Fibroblast of lung (primary cell): ENCODE measurements around the gene SMYD5. TPM values are rescaled to one million over a fixed set of nuclear protein-coding genes. Genes with fewer than 3 reads are reported as not detected.
"Not testable (repeated sequence)": the region's sequence is repeated elsewhere in the genome, so short reads cannot be mapped to it uniquely, and the experiment has no call there.

Experiments
- DNase-seq, 2 donors: peaks; one replicate each; pipeline versions ENCODE4 v3.0.0 to v3.0.0-alpha.2; 2010; ENCODE audit warnings: low read depth in 2 of 2
- H2AFZ ChIP-seq: 2 replicates; pipeline ENCODE4 v1.5.1; 2012; ENCODE audit warnings: low read length, control low read depth, inconsistent platforms
- H3K27ac ChIP-seq: 2 replicates; pipeline ENCODE4 v1.5.1; 2011; ENCODE audit warnings: low read length, control low read depth; ENCODE audit not compliant: insufficient read depth
- H3K27me3 ChIP-seq: 2 replicates; pipeline ENCODE4 v1.5.1; 2011; ENCODE audit warnings: mild to moderate bottlenecking, low read length; ENCODE audit not compliant: control insufficient read depth, insufficient read depth
- H3K36me3 ChIP-seq: 2 replicates; pipeline ENCODE4 v1.5.1; 2011; ENCODE audit warnings: low read length; ENCODE audit not compliant: control insufficient read depth, insufficient read depth
- H3K4me1 ChIP-seq: 2 replicates; pipeline ENCODE4 v1.5.1; 2011; ENCODE audit warnings: low read length; ENCODE audit not compliant: control insufficient read depth, insufficient read depth; ENCODE audit errors: extremely low read depth
- H3K4me2 ChIP-seq: 2 replicates; pipeline ENCODE4 v1.5.1; 2011; ENCODE audit warnings: low read length, control low read depth; ENCODE audit not compliant: insufficient read depth; ENCODE audit errors: extremely low read depth
- H3K4me3 ChIP-seq, 4 experiments: fragments of 200-600 bp in 1 of 4; sonication (generic) in 1 of 4; replicated peaks in 1 of 4; 2 replicates each; pipeline ENCODE4 v1.5.1; 2011 to 2016; ENCODE audit warnings: low read length in 4 of 4, low read depth in 3 of 4, mild to moderate bottlenecking in 3 of 4, control low read depth in 2 of 4, inconsistent platforms in 1 of 4, mixed read lengths in 1 of 4; ENCODE audit not compliant: insufficient read depth in 1 of 4; ENCODE audit errors: control extremely low read depth in 1 of 4
- H3K79me2 ChIP-seq: 2 replicates; pipeline ENCODE4 v1.5.1; 2012; ENCODE audit warnings: mild to moderate bottlenecking, low read length, inconsistent platforms; ENCODE audit not compliant: control insufficient read depth, insufficient read depth
- H3K9ac ChIP-seq: 2 replicates; pipeline ENCODE4 v1.5.1; 2011; ENCODE audit warnings: mild to moderate bottlenecking, low read length, control low read depth; ENCODE audit not compliant: insufficient read depth
- H3K9me3 ChIP-seq: 2 replicates; pipeline ENCODE4 v1.5.1; 2012; ENCODE audit warnings: low read depth, low read length; ENCODE audit not compliant: control insufficient read depth, insufficient read depth
- H4K20me1 ChIP-seq: 2 replicates; pipeline ENCODE4 v1.5.1; 2011; ENCODE audit warnings: low read length; ENCODE audit not compliant: control insufficient read depth, insufficient read depth; ENCODE audit errors: extremely low read depth
- EZH2 ChIP-seq: IDR thresholded peaks from 2 replicates; pipeline ENCODE4 v1.5.1; 2012; ENCODE audit warnings: low read length, control low read depth, mild to moderate bottlenecking; ENCODE audit errors: missing control alignments
- polyA minus RNA-seq: library from RNA; depleted of rRNA, polyadenylated mRNA; stranded (reverse); fragments of >200 nt; gene quantifications from 2 replicates; pipeline ENCODE4 v1.2.3, GENCODE V29; 2011; ENCODE audit warnings: low replicate concordance
- polyA plus RNA-seq, 2 donors: library from polyadenylated mRNA; depleted of rRNA in 1 of 2; stranded (reverse) in 1 of 2; unstranded in 1 of 2; fragments of >200 nt; gene quantifications; 2 replicates each; pipeline ENCODE4 v1.2.1, GENCODE V29; 2011 to 2012; ENCODE audit warnings: missing spikeins in 1 of 2
- total RNA-seq: library from RNA; depleted of rRNA; stranded (reverse); fragments of >200 nt; gene quantifications from 2 replicates; pipeline ENCODE4 v1.2.1, GENCODE V29; 2014
- TF ChIP-seq, protein P1 (sequence below), 2 donors: IDR thresholded peaks in 1 of 2; conservative IDR thresholded peaks in 1 of 2; 1 replicate in 1 of 2; 2 replicates in 1 of 2; pipeline ENCODE4 v1.5.1; 2011 to 2012; ENCODE audit warnings: low read length in 2 of 2, control low read depth in 1 of 2, inconsistent platforms in 1 of 2, low read depth in 1 of 2, mild to moderate bottlenecking in 1 of 2

The SMYD5 gene
- total RNA-seq (18.0 and 19.0 TPM in 2 replicates), polyA plus RNA-seq (16.9 and 18.5 TPM in 2 replicates), polyA minus RNA-seq (75.8 and 84.9 TPM in 2 replicates)
- 20.5 and 23.5 TPM in 2 replicates for polyA plus RNA-seq (2012)

DNA sequence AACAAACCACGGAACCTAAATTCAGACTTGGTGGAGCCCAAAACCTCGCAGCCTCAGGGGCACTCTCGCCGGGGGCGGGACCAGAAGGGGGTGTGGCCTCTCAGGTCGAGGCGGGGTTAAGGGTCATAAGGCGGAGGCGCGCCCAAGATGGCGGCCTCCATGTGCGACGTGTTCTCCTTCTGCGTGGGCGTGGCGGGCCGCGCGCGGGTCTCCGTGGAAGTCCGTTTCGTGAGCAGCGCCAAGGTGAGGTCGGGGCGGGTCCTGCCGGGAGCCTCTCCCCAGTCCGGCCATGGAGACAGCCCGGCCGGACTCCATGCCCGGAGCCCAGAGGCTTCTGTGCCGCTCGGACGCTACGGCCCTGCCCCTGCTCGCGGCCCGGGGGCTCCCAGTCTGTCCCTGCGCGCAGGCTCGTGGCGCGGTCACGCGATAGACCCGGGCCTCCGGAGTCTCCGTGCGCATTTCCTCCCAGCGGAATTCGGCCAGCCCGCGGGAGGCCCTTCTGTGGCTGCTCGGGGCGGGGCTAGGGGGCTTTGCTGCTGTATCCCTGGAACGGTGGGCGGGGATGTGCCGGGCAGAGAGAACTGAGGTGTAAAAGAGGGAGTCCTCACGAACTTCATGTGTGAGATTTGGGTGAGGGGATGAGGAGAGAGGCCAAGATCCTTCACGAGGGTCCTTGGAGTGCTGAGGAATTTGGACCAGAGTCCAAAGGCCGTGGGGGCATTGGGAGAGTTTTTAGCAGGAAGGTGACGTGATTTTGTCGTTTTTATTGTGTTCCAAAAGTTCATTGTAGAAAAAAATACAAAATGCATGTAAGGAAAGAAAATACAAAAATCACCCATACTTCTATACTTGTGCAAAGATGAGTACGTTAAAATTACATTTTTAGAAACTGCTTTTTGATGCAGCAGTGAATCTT, at the start of gene SMYD5:
Gene SMYD5 (plus strand): TSS at position 126 of the 916 bp plus-strand sequence. CDS start 22 bp downstream, at position 148.
- Histone ChIP-seq H3K79me2 (peaks cover 16% of the 10 kb centered on the region), H3K4me3 (peak within 1 kb of the TSS; percentile 77 to 89 (median 84)), H3K27me3 (no peaks in the 10 kb centered on the region), H3K4me1 (no peaks in the 10 kb centered on the region), H3K36me3 (no peaks in the 10 kb centered on the region), H2AFZ (peak within 1 kb of the TSS; percentile 87), H3K9ac (peak within 1 kb of the TSS; percentile 96), H3K9me3 (no peaks in the 10 kb centered on the region), H3K27ac (peak within 1 kb of the TSS; percentile 86), H4K20me1 (no peaks in the 10 kb centered on the region), H3K4me2 (peak within 1 kb of the TSS; percentile 93)
- TF ChIP-seq EZH2 = no peak
- TF ChIP-seq, protein P1, sequence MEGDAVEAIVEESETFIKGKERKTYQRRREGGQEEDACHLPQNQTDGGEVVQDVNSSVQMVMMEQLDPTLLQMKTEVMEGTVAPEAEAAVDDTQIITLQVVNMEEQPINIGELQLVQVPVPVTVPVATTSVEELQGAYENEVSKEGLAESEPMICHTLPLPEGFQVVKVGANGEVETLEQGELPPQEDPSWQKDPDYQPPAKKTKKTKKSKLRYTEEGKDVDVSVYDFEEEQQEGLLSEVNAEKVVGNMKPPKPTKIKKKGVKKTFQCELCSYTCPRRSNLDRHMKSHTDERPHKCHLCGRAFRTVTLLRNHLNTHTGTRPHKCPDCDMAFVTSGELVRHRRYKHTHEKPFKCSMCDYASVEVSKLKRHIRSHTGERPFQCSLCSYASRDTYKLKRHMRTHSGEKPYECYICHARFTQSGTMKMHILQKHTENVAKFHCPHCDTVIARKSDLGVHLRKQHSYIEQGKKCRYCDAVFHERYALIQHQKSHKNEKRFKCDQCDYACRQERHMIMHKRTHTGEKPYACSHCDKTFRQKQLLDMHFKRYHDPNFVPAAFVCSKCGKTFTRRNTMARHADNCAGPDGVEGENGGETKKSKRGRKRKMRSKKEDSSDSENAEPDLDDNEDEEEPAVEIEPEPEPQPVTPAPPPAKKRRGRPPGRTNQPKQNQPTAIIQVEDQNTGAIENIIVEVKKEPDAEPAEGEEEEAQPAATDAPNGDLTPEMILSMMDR (conservative IDR thresholded peaks at IDR 0.05 in 1 of 2, IDR thresholded peaks at IDR 0.05 in 1 of 2; ENCODE audit: low read depth in 1 of 2, low read length in 2 of 2) = no peak
- DNase-seq = peak; percentile 77 to 82

DNA sequence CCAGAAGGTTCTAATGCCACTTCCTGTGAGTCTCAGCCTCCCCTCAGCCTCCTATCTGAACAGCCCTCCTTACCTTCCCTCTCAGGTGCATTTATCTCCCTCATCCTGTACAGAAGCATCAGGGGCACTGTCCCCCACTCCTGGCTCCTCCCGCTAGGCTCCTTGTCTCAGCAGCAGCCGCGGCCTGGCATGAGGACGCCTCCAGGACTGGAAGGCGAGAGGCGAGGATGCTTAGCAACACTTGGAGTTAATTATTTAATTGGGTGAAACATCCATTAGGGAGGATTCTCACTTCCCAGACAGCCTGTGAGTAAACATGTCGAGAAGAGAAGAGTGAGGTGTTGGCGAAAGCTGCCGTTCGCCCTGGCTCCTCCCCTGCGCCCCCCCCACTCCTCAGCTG, 48.1 kb upstream of the SMYD5 start:
- not testable (repeated sequence) for H3K27me3 ChIP-seq, H4K20me1 ChIP-seq, H3K4me3 ChIP-seq, H3K4me2 ChIP-seq, DNase-seq, H3K27ac ChIP-seq, H3K4me1 ChIP-seq, H3K9me3 ChIP-seq, H2AFZ ChIP-seq, H3K36me3 ChIP-seq, H3K79me2 ChIP-seq, H3K9ac ChIP-seq

- H3K79me2 ChIP-seq, H4K20me1 ChIP-seq, H3K4me3 ChIP-seq, H3K27ac ChIP-seq, H3K9me3 ChIP-seq, H2AFZ ChIP-seq, H3K9ac ChIP-seq, DNase-seq, H3K27me3 ChIP-seq, H3K36me3 ChIP-seq, H3K4me2 ChIP-seq, H3K4me1 ChIP-seq: not testable (repeated sequence)
Measured at GRCh38 chr2:73166813-73167212, 47.2 kb upstream of the SMYD5 start.

- not testable (repeated sequence) for H3K4me3 ChIP-seq, H3K9ac ChIP-seq, H2AFZ ChIP-seq, H3K4me2 ChIP-seq, H4K20me1 ChIP-seq, H3K27me3 ChIP-seq, H3K9me3 ChIP-seq, DNase-seq, H3K27ac ChIP-seq, H3K36me3 ChIP-seq, H3K4me1 ChIP-seq, H3K79me2 ChIP-seq
Measured at GRCh38 chr2:73168348-73168747, 45.7 kb upstream of the SMYD5 start.

GRCh38 chr2:73170341-73170740, 43.7 kb upstream of the SMYD5 start:
- not testable (repeated sequence) for H2AFZ ChIP-seq, H3K27ac ChIP-seq, H3K79me2 ChIP-seq, H3K36me3 ChIP-seq, H4K20me1 ChIP-seq, H3K4me2 ChIP-seq, DNase-seq, H3K27me3 ChIP-seq, H3K4me1 ChIP-seq, H3K4me3 ChIP-seq, H3K9me3 ChIP-seq, H3K9ac ChIP-seq
